HG03175 (cell line): ENCODE results near the gene POFUT1.
"Not testable (repeated sequence)": the region's sequence is repeated elsewhere in the genome, so short reads cannot be mapped to it uniquely, and the experiment has no call there.

ENCODE experiments used
- ATAC-seq: cut with Tn5 transposase; IDR thresholded peaks from one replicate; pipeline ENCODE4 v1.9.1; 2021; ENCODE audit warnings: mild to moderate bottlenecking, moderate library complexity; ENCODE audit not compliant: unreplicated experiment

Gene POFUT1

DNA sequence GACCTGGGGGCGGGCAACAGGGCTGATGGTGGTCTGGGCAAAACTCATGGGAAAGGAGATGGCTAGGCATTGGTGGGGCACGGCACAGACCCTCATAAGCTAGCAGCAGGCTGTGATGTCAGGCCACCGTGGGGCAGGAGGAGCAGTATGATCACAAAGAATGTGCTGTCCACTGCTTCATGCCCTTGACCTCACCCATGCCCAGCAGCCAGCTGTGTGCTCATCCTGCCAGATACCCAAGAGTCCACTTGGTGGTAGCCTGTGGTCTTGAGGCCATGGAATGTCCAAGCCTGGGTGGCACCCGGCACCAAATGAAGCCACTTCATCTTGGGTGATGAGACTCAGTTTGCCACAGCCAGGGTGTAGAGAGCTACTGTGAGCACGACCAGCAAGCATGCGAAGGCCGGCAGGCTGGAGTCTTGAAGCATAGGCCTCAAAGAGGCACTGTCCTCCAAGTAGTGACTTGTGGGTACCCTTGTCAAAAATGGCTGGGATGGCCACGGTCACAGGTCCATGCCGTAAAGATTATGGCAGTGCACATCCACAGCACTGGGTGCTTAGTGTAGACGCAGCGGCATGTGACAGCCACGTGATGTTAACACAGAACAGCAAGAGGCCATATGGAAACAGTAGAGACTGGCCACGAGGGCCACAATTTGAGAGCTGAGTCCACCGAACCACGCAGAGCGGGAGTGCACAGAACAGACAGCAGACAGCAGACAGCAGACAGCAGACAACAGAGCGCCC lies 19.1 kb upstream of the POFUT1 start:
- no peak for ATAC-seq

DNA sequence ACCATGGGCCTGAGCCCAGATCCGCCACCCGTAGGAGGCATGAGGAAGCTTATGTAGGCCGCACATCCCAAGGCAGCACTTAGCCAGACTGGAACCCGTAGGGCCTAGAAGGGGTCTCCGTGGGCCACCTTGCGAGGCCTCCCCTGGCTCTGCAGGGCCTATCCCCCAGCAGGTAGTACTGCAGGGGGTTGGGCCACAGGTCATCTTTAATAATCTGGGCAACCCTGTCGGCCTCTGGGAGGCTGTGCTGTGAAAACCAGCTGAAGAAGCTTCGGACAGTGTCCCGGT lies 18.6 kb upstream of the POFUT1 start:
- no peak for ATAC-seq

DNA sequence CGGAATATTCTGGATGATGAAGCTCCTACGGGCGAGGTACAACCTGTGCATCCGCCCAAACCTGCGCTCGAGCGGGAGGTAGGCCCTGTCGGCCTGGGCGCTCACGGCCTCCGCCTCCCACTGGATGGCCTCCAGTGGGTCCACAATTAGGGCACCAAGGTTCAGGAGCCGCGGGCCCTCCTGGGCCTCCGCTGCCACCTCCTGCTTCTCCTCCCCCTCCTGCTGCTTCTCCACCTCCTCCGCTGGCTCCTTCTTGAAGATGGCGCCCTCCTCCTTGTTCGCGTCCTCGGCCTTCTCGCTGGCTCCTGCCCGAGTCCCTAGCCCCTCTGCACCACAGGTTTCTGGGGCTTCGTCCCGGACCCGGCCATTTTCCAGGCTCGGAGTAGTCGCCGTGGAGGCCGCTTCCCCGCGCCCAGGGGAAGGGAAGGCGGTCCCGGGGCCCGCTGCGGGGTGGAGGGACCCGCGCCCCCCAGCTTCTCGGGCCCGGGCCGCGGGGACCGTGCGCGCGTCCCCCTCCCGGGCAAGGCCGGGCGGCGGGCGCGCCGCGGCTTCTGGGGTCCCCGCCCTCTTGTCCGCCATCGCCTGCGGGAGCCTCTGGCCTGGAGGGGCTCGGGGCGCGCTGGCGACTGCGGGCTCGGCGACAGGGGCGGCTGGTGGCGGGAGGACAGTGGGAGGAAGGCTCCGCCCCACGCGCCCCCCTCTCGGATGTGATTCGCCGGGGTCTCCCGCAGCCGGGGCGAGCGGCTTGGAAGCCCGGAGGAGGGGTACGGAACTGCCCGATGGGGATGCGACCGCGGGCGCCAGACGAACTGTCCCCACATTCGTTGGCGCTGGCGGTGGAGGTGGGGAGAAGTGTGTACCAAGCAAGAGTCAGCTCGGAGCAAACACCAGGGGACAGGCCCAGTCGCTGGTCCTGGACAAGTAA lies 17.7 kb upstream of the POFUT1 start:
- no peak for ATAC-seq

DNA sequence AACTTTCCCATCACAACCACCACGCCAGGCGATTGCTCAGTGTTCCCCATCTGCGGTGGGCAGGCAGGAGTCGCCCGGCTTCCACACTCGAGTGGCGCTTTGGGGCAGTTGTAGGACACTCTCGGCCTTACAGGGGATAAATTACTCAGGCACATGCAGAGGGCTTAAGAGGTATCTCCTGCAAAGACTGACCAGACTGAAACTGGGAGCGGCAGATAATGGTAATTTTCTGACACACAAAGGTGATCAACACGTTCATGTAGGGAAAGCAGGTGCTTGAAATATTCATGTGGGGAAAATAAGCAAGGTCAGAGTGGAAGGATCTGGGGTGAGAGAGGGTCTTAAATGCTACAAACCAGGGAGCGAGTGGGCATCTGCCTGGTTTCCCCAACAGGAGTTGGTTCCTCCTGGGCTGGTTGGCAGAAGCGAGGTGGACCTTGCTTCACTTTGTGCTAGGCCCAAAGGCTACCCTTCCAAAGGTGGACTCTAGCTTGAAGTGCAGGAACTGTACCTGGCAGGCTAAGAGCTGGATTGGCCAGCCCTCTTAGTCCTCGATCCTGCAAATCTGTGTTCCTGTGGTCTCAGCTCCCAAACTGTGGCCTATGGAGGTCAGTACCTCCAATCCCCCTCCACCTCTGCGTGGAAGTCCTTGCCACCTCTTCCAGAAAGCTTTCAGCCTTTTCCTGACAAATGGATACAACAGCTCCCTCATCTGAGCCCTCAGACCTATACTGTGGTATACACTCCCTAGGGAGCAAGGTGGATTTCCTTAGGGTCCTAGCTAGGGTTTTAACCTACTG lies 16.9 kb upstream of the POFUT1 start:
- ATAC-seq: no peak

DNA sequence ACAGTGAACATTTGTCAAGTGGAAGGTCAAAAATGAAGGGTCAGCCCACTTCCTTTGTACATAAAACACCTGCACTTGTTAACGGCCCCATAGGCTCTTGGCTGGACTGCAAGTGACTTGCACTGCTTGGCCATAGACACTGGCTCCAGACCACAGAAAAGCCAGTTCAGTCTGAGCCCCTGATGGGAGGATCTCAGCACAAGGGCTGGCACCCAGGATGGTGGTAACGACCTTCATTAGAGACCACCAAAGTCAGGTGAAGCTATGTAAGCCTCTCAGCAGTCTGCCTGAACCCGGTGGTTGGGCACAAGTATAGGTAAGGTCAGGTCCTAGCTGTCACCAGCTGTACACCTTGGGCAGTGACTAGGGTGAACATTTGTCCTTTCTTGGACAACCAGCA lies 16.3 kb upstream of the POFUT1 start:
- ATAC-seq: no peak

DNA sequence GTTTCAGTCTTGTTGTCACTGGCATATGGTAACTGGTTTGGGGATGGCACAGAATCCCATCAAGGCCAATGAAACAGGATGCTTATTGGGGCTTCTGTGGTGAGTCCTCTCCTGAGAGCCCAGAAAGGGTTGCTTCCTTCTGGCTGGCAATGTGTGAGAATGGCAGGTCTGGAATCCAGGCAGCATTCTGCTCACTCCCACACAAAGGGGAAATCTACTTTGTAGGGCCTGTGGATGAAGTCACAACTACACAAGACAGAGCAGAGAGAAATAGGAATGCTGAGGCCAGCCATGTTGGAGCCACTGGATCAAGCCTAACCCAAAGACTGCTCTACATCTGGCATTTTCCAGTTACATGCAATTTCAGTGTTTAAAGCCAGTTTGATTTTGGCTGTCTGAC lies 15.8 kb upstream of the POFUT1 start:
- ATAC-seq: no peak

GRCh38 chr20:32192698-32193097 lies 15.0 kb upstream of the POFUT1 start:
- ATAC-seq: no peak

DNA sequence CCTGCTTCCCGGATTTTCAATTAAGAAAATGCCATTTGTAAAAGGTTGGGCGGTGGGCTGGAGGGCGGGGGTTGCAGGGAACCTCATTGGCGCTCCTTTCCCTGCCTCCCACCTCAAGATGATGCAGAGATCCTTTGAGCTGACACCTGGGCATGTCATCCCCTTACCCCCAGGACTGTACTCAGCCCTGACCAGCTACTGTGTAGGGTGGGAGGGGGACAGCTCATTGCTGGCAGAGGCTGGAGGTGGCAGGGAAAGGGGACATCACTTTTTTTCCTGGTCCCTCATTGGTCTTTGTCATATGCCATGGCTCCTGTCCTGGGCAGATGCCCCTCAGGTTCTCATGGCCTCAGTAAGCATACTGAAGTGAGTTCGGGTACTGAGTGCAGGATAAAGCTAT lies 14.3 kb upstream of the POFUT1 start:
- not testable (repeated sequence) for ATAC-seq

GRCh38 chr20:32193996-32194395 lies 13.7 kb upstream of the POFUT1 start:
- no peak for ATAC-seq

DNA sequence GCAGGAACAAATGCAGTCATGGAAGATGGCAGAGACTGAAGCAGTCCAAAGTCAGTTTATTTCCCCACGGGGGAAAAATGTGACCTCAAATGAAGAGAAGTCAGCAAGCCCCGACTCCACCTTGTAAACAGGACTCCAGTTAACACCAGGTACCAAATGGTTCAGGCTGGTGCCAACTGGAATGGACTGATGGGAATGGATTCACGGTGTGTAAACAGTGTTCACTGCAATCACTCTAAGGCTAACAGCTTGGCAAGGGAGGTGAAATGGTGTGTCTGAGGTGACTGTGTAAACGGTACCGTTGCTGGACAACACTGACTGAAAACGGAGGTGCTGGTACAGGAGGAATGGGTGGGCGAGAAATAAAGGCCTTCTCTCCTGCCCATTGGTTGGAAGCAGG lies 12.1 kb upstream of the POFUT1 start:
- ATAC-seq: no peak

DNA sequence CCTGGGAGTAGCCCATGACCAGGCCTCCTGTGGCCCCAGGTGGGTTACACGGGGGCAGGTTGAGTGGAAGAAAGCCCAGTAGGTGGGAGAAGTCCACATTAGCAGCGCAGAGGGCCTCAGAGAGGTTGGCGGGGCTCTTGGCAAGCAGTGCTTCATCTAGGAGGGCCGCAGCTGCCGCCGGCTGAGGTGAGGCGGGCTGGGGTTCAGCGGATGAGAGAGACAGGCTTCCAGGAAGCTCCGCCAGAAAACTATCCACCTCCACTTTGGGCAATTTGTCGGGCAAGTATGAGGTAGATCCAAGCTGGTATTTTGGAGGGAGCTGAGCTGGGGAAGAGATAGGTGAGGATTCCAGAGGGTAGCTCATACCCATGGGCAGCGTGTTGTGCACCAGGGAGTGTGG lies 11.1 kb upstream of the POFUT1 start:
- ATAC-seq: not testable (repeated sequence)

GRCh38 chr20:32197136-32197535 lies 10.5 kb upstream of the POFUT1 start:
- ATAC-seq: not testable (repeated sequence)

- no peak for ATAC-seq
Measured at GRCh38 chr20:32199006-32199405, 8.7 kb upstream of the POFUT1 start.

DNA sequence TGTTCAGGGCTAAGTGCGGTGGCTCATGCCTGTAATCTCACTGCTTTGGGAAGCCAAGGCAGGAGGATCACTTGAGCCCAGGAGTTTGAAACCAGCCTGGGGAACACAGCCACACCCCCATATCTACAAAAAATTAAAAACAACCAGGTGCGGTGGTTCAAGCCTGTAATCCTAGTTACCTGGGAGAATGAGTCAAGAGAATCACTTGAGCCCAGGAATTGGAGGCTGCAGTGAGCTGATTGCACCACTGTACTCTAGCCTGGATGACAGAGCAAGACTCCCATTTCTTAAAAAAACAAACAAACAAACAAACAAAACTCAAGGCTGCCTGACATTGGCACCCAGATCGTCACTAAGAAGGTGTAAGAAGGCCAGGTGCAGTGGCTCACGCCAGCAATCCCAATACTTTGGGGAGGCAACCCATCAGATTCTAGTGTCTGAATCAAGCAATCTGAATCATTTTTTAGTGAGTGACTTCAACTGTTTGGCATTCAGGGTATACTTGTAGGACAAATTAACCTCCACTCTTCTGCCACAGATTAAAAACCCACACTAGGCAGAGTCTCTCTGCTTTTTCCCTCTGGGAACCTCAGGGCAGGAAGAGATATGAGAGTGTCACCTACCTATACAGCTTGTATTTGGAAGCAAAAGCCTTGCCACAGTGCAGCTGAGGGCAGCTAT lies 6.2 kb upstream of the POFUT1 start:
- ATAC-seq: no peak

DNA sequence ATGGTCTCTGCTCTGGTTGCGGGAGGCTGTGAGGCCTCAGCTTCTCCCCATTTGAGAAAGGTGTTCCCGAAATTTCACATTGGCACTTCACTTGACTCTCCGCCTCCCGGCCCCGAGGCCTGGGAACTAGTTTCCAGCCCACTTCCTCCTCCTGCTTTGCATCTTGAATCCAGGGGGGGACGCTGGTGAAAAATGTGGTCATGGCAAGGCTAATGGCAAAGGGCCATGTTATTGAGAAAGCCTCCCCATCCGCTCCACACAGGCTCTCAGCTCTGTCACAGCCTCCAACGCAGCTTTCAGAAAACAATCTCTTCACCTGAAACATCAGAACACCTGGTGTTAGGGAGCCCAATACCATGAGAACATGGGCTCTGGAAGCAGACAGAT lies 5.7 kb upstream of the POFUT1 start:
- ATAC-seq: no peak

DNA sequence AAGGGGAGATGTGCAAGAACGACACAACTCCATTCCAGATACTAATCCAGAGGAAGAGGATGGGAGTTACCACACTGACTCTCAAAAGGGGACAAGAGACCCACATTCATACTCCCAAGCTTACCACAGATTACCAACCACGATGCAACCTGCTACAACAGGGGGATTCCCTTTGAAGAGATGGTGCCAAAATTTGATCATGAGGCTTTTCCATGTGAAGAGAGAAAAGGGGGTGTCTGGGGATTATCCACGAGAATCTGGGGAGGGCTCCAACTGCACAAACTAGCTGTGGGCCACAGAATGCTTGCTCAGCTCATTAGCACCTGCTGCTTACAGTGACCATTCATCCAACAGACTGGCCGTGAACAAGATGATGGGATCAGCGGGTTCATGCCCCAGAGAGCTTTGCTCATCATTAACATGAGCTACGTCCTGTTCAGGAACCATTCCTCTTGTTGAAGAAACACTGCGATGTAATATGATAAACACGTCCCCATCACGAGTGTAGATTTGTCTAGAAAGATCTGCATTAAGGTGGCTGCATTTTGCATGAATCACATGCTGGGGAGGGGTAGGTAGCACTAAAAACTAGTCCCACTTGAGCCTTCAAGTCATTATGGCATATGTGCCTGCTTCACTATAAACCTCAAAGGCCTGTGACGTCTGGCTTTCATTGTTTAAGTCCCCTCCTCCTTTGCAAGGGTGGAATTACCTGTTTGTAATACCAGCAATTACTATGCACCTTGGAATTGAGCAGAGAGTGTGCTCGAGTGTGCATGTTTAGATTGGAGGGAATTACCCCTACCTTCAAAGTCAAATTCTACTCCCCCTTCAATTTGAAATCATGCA lies 4.1 kb upstream of the POFUT1 start:
- ATAC-seq: no peak

DNA sequence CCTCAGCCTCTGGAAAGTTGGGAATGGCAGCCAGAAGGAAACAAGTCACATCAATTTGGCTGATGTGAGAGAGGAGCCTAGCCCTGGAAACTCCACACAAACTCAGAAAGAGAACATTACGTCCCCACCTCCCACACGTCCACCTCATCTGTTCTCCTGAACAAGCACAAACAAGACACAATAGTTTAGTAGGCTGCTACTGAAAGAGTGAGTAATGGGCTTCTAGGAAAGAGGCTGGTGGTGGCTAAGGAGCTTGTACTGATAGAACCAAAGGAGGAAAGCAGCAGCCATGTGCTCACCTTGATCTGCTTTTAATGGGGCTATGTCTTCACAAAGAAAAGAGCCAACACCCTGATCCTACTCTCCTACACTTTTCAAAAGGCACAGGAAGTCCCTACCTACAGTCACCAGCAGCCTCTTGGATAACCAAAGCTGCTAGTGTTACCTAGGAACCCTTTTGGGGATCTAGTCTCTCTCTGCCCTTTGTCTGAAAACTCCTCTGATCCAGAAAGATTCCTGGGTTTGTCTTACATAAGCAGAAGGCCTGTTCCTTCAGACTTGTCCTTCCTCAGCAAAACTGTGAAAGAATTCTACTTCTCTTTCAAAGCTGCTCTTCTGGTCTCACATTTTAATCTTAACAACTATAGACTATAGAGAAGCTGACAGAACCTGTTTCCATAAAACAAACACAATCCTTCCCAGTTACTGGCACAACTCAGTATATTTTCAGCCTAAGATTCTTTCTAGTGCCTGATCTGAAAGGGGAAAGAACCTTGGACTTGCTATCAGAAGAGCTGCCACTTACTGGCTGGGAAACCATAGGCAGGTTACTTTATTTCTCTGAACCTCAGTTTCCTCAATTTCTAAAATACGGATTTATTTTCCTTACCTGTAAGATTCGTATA lies 3.2 kb upstream of the POFUT1 start:
- ATAC-seq: no peak

GRCh38 chr20:32205110-32205842 lies 2.4 kb upstream of the POFUT1 start:
- no peak for ATAC-seq
